ENCODE results near the gene DYNC1LI2. TPM values are rescaled to one million over a fixed set of nuclear protein-coding genes. Genes with fewer than 3 reads are reported as not detected.
A peak's percentile ranks its signal among the peaks of the same experiment; 100 is the strongest.

The DYNC1LI2 gene
- total RNA-seq, 1 donor from 2014 or later, result 149 TPM

GRCh38 chr16:66741950-66742808, 9.2 kb downstream of the DYNC1LI2 start:
- DNase-seq (ENCODE audit: extremely low spot score in 2 of 2), result peak in 1 of 2 donors; percentile 47
- Histone ChIP-seq H3K36me3 (peaks cover 4 to 38% of the 10 kb centered on the region in 2 donors), H3K27ac (peak overlapping the region; percentile 90), H3K9me3 (no peaks in the 10 kb centered on the region), H3K4me3 (no peak overlapping the region), H3K4me1 (peaks cover 50% of the 10 kb centered on the region), H3K27me3 (no peaks in the 10 kb centered on the region)
- intact Hi-C loops (cut with DNase I), result no loop called here
- TF ChIP-seq CTCF (IDR thresholded peaks at IDR 0.05), result no peak
- TF ChIP-seq POLR2AphosphoS5 (IDR thresholded peaks at IDR 0.05; ENCODE audit: insufficient read depth in 1 of 2, low read depth in 1 of 2), result no peak
- TF ChIP-seq POLR2A (IDR thresholded peaks at IDR 0.05), result no peak

- peak; percentile 67 to 75 for TF ChIP-seq POLR2AphosphoS5 (IDR thresholded peaks at IDR 0.05; ENCODE audit: insufficient read depth in 1 of 2, low read depth in 1 of 2)
- no peak for TF ChIP-seq POLR2A (IDR thresholded peaks at IDR 0.05)
- TF ChIP-seq CTCF (IDR thresholded peaks at IDR 0.05), result no peak
- no peak for DNase-seq (ENCODE audit: extremely low spot score in 2 of 2)
- peak overlapping the region; percentile 90 for H3K27ac ChIP-seq
- H3K36me3 ChIP-seq, result peaks cover 4 to 38% of the 10 kb centered on the region in 2 donors
- H3K9me3 ChIP-seq, result no peaks in the 10 kb centered on the region
- intact Hi-C loops (cut with DNase I), result no loop called here
- H3K27me3 ChIP-seq, result no peaks in the 10 kb centered on the region
- H3K4me1 ChIP-seq, result peaks cover 45% of the 10 kb centered on the region
- H3K4me3 ChIP-seq, result peak overlapping the region in 1 of 2 donors; percentile 3
These were observed 10.1 kb downstream of the DYNC1LI2 start for GRCh38 chr16:66741169-66741900.

- Histone ChIP-seq H3K36me3 (peaks cover 4 to 42% of the 10 kb centered on the region in 2 donors), H3K27me3 (no peaks in the 10 kb centered on the region), H3K4me3 (no peak overlapping the region), H3K4me1 (peaks cover 45% of the 10 kb centered on the region), H3K27ac (peak overlapping the region; percentile 90), H3K9me3 (no peaks in the 10 kb centered on the region)
- no peak for TF ChIP-seq CTCF (IDR thresholded peaks at IDR 0.05)
- TF ChIP-seq POLR2AphosphoS5 (IDR thresholded peaks at IDR 0.05; ENCODE audit: insufficient read depth in 1 of 2, low read depth in 1 of 2), result peak in 1 of 2 donors; percentile 46
- TF ChIP-seq POLR2A (IDR thresholded peaks at IDR 0.05), result no peak
- intact Hi-C loops (cut with DNase I), result no loop called here
- DNase-seq (ENCODE audit: extremely low spot score in 2 of 2), result no peak
These were observed 10.9 kb downstream of the DYNC1LI2 start for GRCh38 chr16:66740533-66740932.

GRCh38 chr16:66740010-66740409, 11.4 kb downstream of the DYNC1LI2 start:
- H3K4me3 ChIP-seq, result no peak overlapping the region
- TF ChIP-seq POLR2AphosphoS5 (IDR thresholded peaks at IDR 0.05; ENCODE audit: insufficient read depth in 1 of 2, low read depth in 1 of 2), result no peak
- no peak for TF ChIP-seq POLR2A (IDR thresholded peaks at IDR 0.05)
- TF ChIP-seq CTCF (IDR thresholded peaks at IDR 0.05), result no peak
- no peak for DNase-seq (ENCODE audit: extremely low spot score in 2 of 2)
- H3K4me1 ChIP-seq, result peaks cover 45% of the 10 kb centered on the region
- peaks cover 4 to 42% of the 10 kb centered on the region in 2 donors for H3K36me3 ChIP-seq
- H3K27ac ChIP-seq, result peak overlapping the region; percentile 90
- no peaks in the 10 kb centered on the region for H3K9me3 ChIP-seq
- intact Hi-C loops (cut with DNase I), result no loop called here
- no peaks in the 10 kb centered on the region for H3K27me3 ChIP-seq

Measured in vagina (tissue), 2 donors.